Gastrocnemius medialis (tissue), 4 donors: ENCODE data around the gene RMND1. TPM values are rescaled to one million over a fixed set of nuclear protein-coding genes. Genes with fewer than 3 reads are reported as not detected.

Experiments
- ATAC-seq, 2 donors: fragments of 150-250 bp; one replicate each; pipeline ENCODE4 v1.9.1; 2016
- DNase-seq, 2 donors: peaks; one replicate each; pipeline ENCODE4 v3.0.0-alpha.2; 2019
- H3K27ac ChIP-seq, 4 donors: fragments of 200-600 bp; sonication (generic); 1 replicate in 1 of 4; 2 replicates in 3 of 4; pipeline ENCODE4 v1.5.1; 2016 to 2018; ENCODE audit warnings: mild to moderate bottlenecking in 2 of 4, moderate library complexity in 1 of 4
- H3K27me3 ChIP-seq, 3 donors: fragments of 200-600 bp; sonication (generic) in 2 of 3; 1 replicate in 1 of 3; 2 replicates in 2 of 3; pipeline versions ENCODE4 v1.5.1 to v1.6.0; 2016 to 2019; ENCODE audit warnings: mild to moderate bottlenecking in 1 of 3, moderate library complexity in 1 of 3
- H3K36me3 ChIP-seq, 2 donors: fragments of 200-600 bp; sonication (generic) in 1 of 2; one replicate each; pipeline ENCODE4 v1.5.1; 2017 to 2018
- H3K4me1 ChIP-seq, 2 donors: fragments of 200-600 bp; sonication (generic) in 1 of 2; one replicate each; pipeline ENCODE4 v1.5.1; 2016 to 2017; ENCODE audit warnings: mild to moderate bottlenecking in 2 of 2
- H3K4me3 ChIP-seq, 4 donors: fragments of 200-600 bp; sonication (generic) in 3 of 4; 1 replicate in 1 of 4; 2 replicates in 3 of 4; pipeline ENCODE4 v1.5.1; 2016 to 2019; ENCODE audit warnings: mild to moderate bottlenecking in 2 of 4
- H3K9me3 ChIP-seq, 3 donors: fragments of 200-600 bp; sonication (generic) in 2 of 3; 1 replicate in 1 of 3; 2 replicates in 2 of 3; pipeline ENCODE4 v1.5.1; 2016 to 2019
- POLR2A ChIP-seq, 2 donors: fragments of 450-650 bp; IDR thresholded peaks; one replicate each; pipeline ENCODE4 v1.6.1; 2017; ENCODE audit warnings: antibody characterized with exemption in 2 of 2, mild to moderate bottlenecking in 2 of 2, moderate library complexity in 2 of 2
- in situ Hi-C, 4 donors: fragments of 200-750 bp; cut with MboI; loops; one replicate each; pipeline versions ENCODE4 v1.15.0 to v1.8.0; 2017; ENCODE audit warnings: low sequenced_read_pairs in 4 of 4
- intact Hi-C: fragments of 100-400 bp; cut with DNase I; formaldehyde crosslinking; loops from one replicate; pipeline ENCODE4 v1.15.1; 2023; ENCODE audit warnings: low total_unique reads
- total RNA-seq, 4 donors: library from RNA; depleted of rRNA; stranded (reverse); fragments of >200 nt; gene quantifications; one replicate each; pipeline versions ENCODE4 v1.1.0 to v1.2.3, GENCODE V29; 2016
- TF ChIP-seq, protein P1 (sequence below), 5 experiments: fragments of 450-650 bp in 3 of 5; fragments of 200-600 bp in 2 of 5; sonication (generic) in 2 of 5; IDR thresholded peaks in 4 of 5; conservative IDR thresholded peaks in 1 of 5; 1 replicate in 4 of 5; 2 replicates in 1 of 5; pipeline ENCODE4 v1.5.1; 2016 to 2019; ENCODE audit warnings: antibody characterized with exemption in 5 of 5, mild to moderate bottlenecking in 3 of 5, moderate library complexity in 3 of 5

Gene RMND1
- total RNA-seq, 4 donors from 2014 or later = 6.4 to 9.6 (median 8.4) TPM

DNA sequence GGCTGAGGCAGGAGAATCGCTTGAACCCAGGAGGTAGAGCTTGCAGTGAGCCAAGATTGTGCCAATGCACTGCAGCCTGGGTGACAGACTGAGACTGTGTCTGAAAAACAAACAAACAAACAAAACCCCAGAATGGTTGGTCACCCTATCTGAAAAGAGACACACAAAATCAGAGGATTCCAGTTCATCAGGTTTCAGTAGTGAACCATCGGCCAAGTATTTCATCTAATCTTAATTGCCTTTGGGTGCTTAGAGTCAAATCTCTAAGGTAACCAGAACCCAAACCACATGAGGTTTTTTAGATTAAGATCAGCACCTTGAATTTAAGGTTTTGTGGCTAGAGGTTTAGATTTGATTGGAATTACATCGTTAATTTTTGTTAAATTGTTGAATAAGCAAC lies 52.2 kb downstream of the RMND1 start:
- Histone ChIP-seq H3K27me3 (no peaks in the 10 kb centered on the region), H3K9me3 (no peaks in the 10 kb centered on the region), H3K36me3 (peaks cover 0 to 2% of the 10 kb centered on the region in 2 donors), H3K27ac (no peak overlapping the region), H3K4me1 (peaks cover 7 to 23% of the 10 kb centered on the region in 2 donors), H3K4me3 (no peak overlapping the region)
- intact Hi-C loops = loop anchor here (10.0 kb wide), 1 partner anchor 1505 kb away; the partner anchor contains the start of gene RAET1E
- in situ Hi-C loops = loop anchor here in 2 of 4 donors (10.0 kb wide), 2 partner anchors 45 to 75 kb away; no protein-coding TSS in a partner anchor
- no peak for DNase-seq
- no peak for ATAC-seq
- TF ChIP-seq, protein P1, sequence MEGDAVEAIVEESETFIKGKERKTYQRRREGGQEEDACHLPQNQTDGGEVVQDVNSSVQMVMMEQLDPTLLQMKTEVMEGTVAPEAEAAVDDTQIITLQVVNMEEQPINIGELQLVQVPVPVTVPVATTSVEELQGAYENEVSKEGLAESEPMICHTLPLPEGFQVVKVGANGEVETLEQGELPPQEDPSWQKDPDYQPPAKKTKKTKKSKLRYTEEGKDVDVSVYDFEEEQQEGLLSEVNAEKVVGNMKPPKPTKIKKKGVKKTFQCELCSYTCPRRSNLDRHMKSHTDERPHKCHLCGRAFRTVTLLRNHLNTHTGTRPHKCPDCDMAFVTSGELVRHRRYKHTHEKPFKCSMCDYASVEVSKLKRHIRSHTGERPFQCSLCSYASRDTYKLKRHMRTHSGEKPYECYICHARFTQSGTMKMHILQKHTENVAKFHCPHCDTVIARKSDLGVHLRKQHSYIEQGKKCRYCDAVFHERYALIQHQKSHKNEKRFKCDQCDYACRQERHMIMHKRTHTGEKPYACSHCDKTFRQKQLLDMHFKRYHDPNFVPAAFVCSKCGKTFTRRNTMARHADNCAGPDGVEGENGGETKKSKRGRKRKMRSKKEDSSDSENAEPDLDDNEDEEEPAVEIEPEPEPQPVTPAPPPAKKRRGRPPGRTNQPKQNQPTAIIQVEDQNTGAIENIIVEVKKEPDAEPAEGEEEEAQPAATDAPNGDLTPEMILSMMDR (IDR thresholded peaks at IDR 0.05 in 4 of 5, conservative IDR thresholded peaks at IDR 0.05 in 1 of 5) = no peak
- TF ChIP-seq POLR2A (IDR thresholded peaks at IDR 0.05) = no peak

DNA sequence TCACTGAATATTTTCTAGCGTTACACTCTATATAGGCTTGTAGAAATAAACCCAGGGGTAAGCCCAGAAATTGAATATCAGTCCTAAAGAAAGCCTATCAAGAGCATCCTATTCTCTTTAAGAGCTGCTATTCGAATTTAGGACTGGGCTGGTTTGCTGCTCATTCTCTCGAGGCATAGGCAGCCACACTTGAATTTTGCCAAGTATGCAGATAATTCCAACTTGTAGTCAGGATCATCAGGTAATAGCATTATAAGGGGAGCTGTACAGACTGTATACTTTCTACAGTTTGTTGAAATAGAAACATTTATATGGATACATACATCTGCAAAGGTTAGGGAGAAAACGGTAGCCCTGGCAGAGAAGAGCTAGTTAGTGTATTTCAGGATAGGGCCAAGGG lies 58.5 kb downstream of the RMND1 start:
- peaks cover 42 to 51% of the 10 kb centered on the region in 2 donors for H3K4me1 ChIP-seq
- in situ Hi-C loops = loop anchor here in 3 of 4 donors (5.0 to 10.0 kb wide), 2 partner anchors 51 to 59 kb away; partner anchors contain the start of gene RMND1 (in 2 of the 3)
- DNase-seq (no peak), ATAC-seq (no peak)
- no peaks in the 10 kb centered on the region for H3K9me3 ChIP-seq
- H3K4me3 ChIP-seq = no peak overlapping the region
- no peak for TF ChIP-seq POLR2A (IDR thresholded peaks at IDR 0.05)
- peak overlapping the region; percentile 8 to 100 (median 96) for H3K27ac ChIP-seq
- no peaks in the 10 kb centered on the region for H3K27me3 ChIP-seq
- intact Hi-C loops = loop anchor here (5.0 to 10.0 kb wide), 3 partner anchors 1499 to 1746 kb away; partner anchors contain the start of genes FBXO5, KATNA1 and RAET1E
- H3K36me3 ChIP-seq = no peaks in the 10 kb centered on the region

DNA sequence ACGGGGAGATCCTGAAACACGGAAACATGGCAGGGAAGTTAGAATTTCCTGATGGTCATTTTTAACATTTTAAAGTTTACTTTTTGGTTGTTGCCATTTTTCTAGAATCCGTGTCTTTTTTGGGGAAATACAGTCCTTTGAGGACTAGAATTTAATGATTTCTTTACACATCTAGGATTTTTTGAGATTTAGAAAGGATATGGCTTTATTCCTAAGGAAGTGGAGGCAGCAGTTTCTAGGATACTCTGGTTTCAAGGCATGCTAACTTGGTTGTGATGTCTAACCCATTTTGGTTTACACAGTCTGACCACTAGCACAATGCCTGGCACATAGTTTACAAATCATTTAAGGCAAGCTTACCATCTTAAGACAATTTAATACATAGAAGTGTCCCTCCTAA lies 59.5 kb downstream of the RMND1 start:
- no peak for DNase-seq
- Histone ChIP-seq H3K4me1 (peaks cover 52 to 58% of the 10 kb centered on the region in 2 donors), H3K4me3 (peak overlapping the region; percentile 81 to 96 (median 91)), H3K36me3 (no peaks in the 10 kb centered on the region), H3K27me3 (no peaks in the 10 kb centered on the region), H3K9me3 (no peaks in the 10 kb centered on the region), H3K27ac (peak overlapping the region; percentile 94 to 100 (median 99))
- in situ Hi-C loops (loop anchor here in 3 of 4 donors (5.0 to 10.0 kb wide), 2 partner anchors 52 to 60 kb away; partner anchors contain the start of gene RMND1 (in 2 of the 3)), intact Hi-C loops (loop anchor here (5.0 to 10.0 kb wide), 3 partner anchors 1498 to 1745 kb away; partner anchors contain the start of genes FBXO5, KATNA1 and RAET1E)
- ATAC-seq = no peak
- TF ChIP-seq POLR2A (IDR thresholded peaks at IDR 0.05) = no peak
- TF ChIP-seq, protein P1 (IDR thresholded peaks at IDR 0.05 in 4 of 5, conservative IDR thresholded peaks at IDR 0.05 in 1 of 5) = no peak

DNA sequence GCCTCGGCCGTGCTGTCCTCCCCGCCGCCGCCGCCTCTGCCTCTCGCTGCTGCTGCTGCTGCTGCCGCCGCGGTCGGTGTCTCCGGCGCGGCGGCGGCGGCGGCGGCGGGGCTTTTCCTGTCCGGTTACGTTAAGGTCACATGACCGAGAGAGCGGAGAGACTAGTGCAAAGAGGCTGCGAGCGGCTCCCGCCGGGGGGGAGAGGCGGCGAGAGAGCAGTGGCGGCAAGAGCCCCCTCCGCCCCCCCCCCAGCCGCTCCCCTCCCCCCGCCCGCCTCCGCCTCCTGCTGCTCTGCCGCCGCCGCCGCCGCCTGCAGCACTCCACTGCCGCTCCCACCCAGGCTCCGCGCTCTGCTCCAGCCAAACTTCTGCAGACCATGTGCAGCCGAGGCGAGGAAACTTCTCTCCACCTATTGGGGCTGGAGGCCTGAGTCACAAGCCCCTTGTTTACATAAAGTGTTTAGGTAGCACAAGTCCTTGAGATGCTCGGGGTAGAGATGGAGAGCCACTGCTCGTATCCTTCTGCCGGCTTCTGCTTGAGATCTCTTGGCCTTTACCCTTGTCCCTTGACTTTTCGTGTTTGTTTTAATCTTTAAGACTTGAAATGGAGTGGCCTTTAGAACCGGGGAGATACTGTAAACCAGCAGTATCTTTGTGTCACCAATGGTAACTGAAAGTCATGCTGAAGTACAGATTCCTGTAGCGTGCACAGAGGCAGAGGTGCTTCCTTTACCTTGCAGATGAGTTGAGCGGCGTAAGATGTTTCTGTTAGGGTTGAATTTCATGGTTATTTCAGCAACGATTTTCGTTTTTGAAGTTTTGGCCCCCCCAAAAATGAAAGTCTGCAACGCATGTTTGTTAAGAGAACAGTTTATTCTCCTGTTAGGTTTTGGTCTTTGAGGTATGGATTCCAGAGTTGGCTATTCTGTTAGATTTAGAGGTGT lies 60.2 kb downstream of the RMND1 start, which contains the start of gene ZBTB2:
Gene ZBTB2 (minus strand): TSS at position 89 of the 943 bp plus-strand sequence. CDS start 17,922 bp downstream, outside the sequence.
- peak within 1 kb of the TSS; percentile 81 to 96 (median 91) for H3K4me3 ChIP-seq
- H3K4me1 ChIP-seq = peaks cover 53 to 57% of the 10 kb centered on the region in 2 donors
- intact Hi-C loops = loop anchor here (5.0 to 10.0 kb wide), 3 partner anchors 1497 to 1744 kb away; partner anchors contain the start of genes FBXO5, KATNA1 and RAET1E

More for the DNA sequence above, 60.2 kb downstream of the RMND1 start, which contains the start of gene ZBTB2:
- Histone ChIP-seq H3K9me3 (no peaks in the 10 kb centered on the region), H3K36me3 (no peaks in the 10 kb centered on the region), H3K27ac (peak within 1 kb of the TSS; percentile 94 to 100 (median 99)), H3K27me3 (no peaks in the 10 kb centered on the region)
- ATAC-seq (peak; percentile 43), DNase-seq (peak; percentile 66 to 83)
- TF ChIP-seq POLR2A (IDR thresholded peaks at IDR 0.05) = peak; percentile 52 to 54
- TF ChIP-seq, protein P1 (IDR thresholded peaks at IDR 0.05 in 4 of 5, conservative IDR thresholded peaks at IDR 0.05 in 1 of 5) = no peak
- in situ Hi-C loops = loop anchor here in 3 of 4 donors (5.0 to 10.0 kb wide), 2 partner anchors 53 to 61 kb away; partner anchors contain the start of gene RMND1 (in 2 of the 3)
